Astrocyte of the spinal cord (primary cell): Measurements from ENCODE around the gene CGB5.
"Not testable (repeated sequence)": the region's sequence is repeated elsewhere in the genome, so short reads cannot be mapped to it uniquely, and the experiment has no call there.

Source experiments
- DNase-seq: peaks from one replicate; pipeline ENCODE4 v3.0.0; 2011; ENCODE audit warnings: low read depth, low spot score
- H3K4me3 ChIP-seq: 2 replicates; pipeline ENCODE4 v1.5.1; 2011; ENCODE audit warnings: low read depth, mild to moderate bottlenecking, low read length, moderate library complexity
- CTCF ChIP-seq: IDR thresholded peaks from 2 replicates; pipeline ENCODE4 v1.5.1; 2012; ENCODE audit warnings: low read depth, mild to moderate bottlenecking, low read length, inconsistent platforms
- in situ Hi-C: cut with HindIII; loops from 2 replicates; pipeline ENCODE4 v1.10.0; 2017; ENCODE audit warnings: low sequenced_read_pairs

CGB5 gene

GRCh38 chr19:49017041-49017665 is 26.5 kb upstream of the CGB5 start, which contains the start of gene LHB:
Gene LHB (minus strand): TSS chr19:49017091. CDS start chr19:49017081, 10 bp downstream.
- no peak for TF ChIP-seq CTCF
- DNase-seq = no peak
- H3K4me3 ChIP-seq = peak within 1 kb of the TSS; percentile 24
- in situ Hi-C loops = no loop called here

GRCh38 chr19:49017666-49018351 is 25.8 kb upstream of the CGB5 start:
- H3K4me3 ChIP-seq = peak overlapping the region; percentile 24
- in situ Hi-C loops = no loop called here
- peak; percentile 57 for DNase-seq
- TF ChIP-seq CTCF = peak; percentile 60

- in situ Hi-C loops, DNase-seq: not testable (repeated sequence)
- H3K4me3 ChIP-seq = peak overlapping the region; percentile 24
Observed at GRCh38 chr19:49018388-49019241, 25.0 kb upstream of the CGB5 start.

GRCh38 chr19:49019242-49019932 is 24.3 kb upstream of the CGB5 start:
- in situ Hi-C loops = no loop called here
- DNase-seq = no peak
- no peak overlapping the region for H3K4me3 ChIP-seq
- no peak for TF ChIP-seq CTCF

GRCh38 chr19:49020342-49020741 is 23.3 kb upstream of the CGB5 start:
- H3K4me3 ChIP-seq = no peak overlapping the region
- no peak for DNase-seq
- no peak for TF ChIP-seq CTCF
- in situ Hi-C loops = no loop called here

GRCh38 chr19:49020931-49021895 is 22.4 kb upstream of the CGB5 start:
- in situ Hi-C loops = no loop called here
- TF ChIP-seq CTCF = no peak
- DNase-seq = no peak
- no peak overlapping the region for H3K4me3 ChIP-seq
